Measurements from ENCODE around the gene C12orf75.

Gene C12orf75

GRCh38 chr12:105420046-105420445 lies 89.6 kb downstream of the C12orf75 start:
- no peak for DNase-seq

GRCh38 chr12:105420659-105421240 lies 90.3 kb downstream of the C12orf75 start:
- peak; percentile 64 for DNase-seq
